Measurements from ENCODE around the gene CLP1. TPM values are rescaled to one million over a fixed set of nuclear protein-coding genes. Genes with fewer than 3 reads are reported as not detected.

Gene CLP1
- total RNA-seq (2022; extraction: Qiagen RNA extraction), result 28.1 to 30.7 TPM (median 28.9 TPM) in 5 replicates

GRCh38 chr11:57657194-57658022 lies at the start of gene CLP1:
TSS of gene CLP1 (plus strand) at chr11:57657762. CDS start at chr11:57659477, 1,715 bp downstream.

GRCh38 chr11:57649826-57650738 lies 7.5 kb upstream of the CLP1 start, which contains the start of gene YPEL4:
TSS of gene YPEL4 (minus strand) at chr11:57649912. CDS start at chr11:57647107, 2,805 bp downstream.

GRCh38 chr11:57667736-57668433 lies 10.3 kb downstream of the CLP1 start, which contains the start of gene ZDHHC5:
TSS of gene ZDHHC5 (plus strand) at chr11:57668114. CDS start at chr11:57673091, 4,977 bp downstream.

Other genes with a start within 250 kb of the CLP1 start
- 0.33 to 0.85 TPM (median 0.53 TPM) in 5 replicates for gene SLC43A3, start 230.6 kb upstream of the CLP1 start, total RNA-seq (2022; extraction: Qiagen RNA extraction)
- gene RTN4RL2, start 197.2 kb upstream of the CLP1 start, total RNA-seq (2022; extraction: Qiagen RNA extraction), result 49.3 to 87.5 TPM (median 82.4 TPM) in 5 replicates
- gene SLC43A1, start 142.1 kb upstream of the CLP1 start, total RNA-seq (2022; extraction: Qiagen RNA extraction), result 2.1 to 2.7 TPM (median 2.4 TPM) in 5 replicates
- 142 to 175 TPM (median 153 TPM) in 5 replicates for gene TIMM10, start 127.0 kb upstream of the CLP1 start, total RNA-seq (2022; extraction: Qiagen RNA extraction)
- gene SMTNL1, start 120.2 kb upstream of the CLP1 start, total RNA-seq (2022; extraction: Qiagen RNA extraction), result not detected in 5 replicates
- gene UBE2L6, start 90.1 kb upstream of the CLP1 start, total RNA-seq (2022; extraction: Qiagen RNA extraction), result 36.5 to 43.9 TPM (median 43.0 TPM) in 5 replicates
- gene SERPING1, start 60.1 kb upstream of the CLP1 start, total RNA-seq (2022; extraction: Qiagen RNA extraction), result 0.53 to 1.3 TPM (median 0.88 TPM) in 5 replicates
- gene YPEL4, start 7.8 kb upstream of the CLP1 start, total RNA-seq (2022; extraction: Qiagen RNA extraction), result 0.18 to 0.39 TPM (median 0.28 TPM) in 5 replicates
- gene ZDHHC5, start 10.4 kb downstream of the CLP1 start, total RNA-seq (2022; extraction: Qiagen RNA extraction), result 66.8 to 83.2 TPM (median 69.5 TPM) in 5 replicates
- gene MED19, start 54.5 kb downstream of the CLP1 start, total RNA-seq (2022; extraction: Qiagen RNA extraction), result 24.9 to 35.2 TPM (median 29.8 TPM) in 5 replicates
- 142 to 168 TPM (median 155 TPM) in 5 replicates for gene TMX2, start 54.8 kb downstream of the CLP1 start, total RNA-seq (2022; extraction: Qiagen RNA extraction)
- 96.8 to 150 TPM (median 143 TPM) in 5 replicates for gene SELENOH, start 83.7 kb downstream of the CLP1 start, total RNA-seq (2022; extraction: Qiagen RNA extraction)
- not detected in 5 replicates for gene BTBD18, start 94.1 kb downstream of the CLP1 start, total RNA-seq (2022; extraction: Qiagen RNA extraction)
- 52.3 to 70.5 TPM (median 61.3 TPM) in 5 replicates for gene CTNND1, start 104.0 kb downstream of the CLP1 start, total RNA-seq (2022; extraction: Qiagen RNA extraction)